ENCODE results near the gene AFF3. TPM values are rescaled to one million over a fixed set of nuclear protein-coding genes. Genes with fewer than 3 reads are reported as not detected.

Gene AFF3
- total and polyA plus RNA-seq, 2 of the 8 experiments (the other 6 are each of a cell fraction or from before 2014, with no cell fraction given): 0.27 to 3.0 TPM

DNA sequence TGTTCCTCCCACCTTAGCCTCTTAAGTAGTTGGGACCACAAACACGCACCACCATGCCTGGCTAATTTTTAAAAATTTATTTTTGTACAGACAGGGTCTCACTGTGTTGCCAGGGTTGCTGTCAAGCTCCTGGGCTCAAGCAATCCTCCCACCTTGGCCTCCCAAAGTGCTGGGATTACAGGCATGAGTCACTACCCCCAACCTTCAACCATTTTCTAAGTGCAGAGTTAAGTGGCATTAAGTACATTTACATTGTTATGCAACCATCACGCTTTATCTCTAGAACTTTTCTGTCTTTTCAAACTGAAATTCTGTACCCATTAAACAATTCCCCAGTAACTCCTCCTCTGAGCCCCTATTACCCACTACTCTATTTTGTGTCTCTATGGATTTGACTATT, 45.9 kb upstream of the AFF3 start:
- Histone ChIP-seq H2BK12ac (ENCODE audit: low read depth, low read length) (no peak overlapping the region), H3K27ac (ENCODE audit: low read depth, low read length) (no peak overlapping the region), H3K9ac (replicated peaks in 1 of 4; ENCODE audit: extremely low read depth in 1 of 4, low read depth in 3 of 4, low read length in 3 of 4) (no peak overlapping the region), H2AK5ac (ENCODE audit: low read depth, low read length) (no peak overlapping the region), H3K36me3 (ENCODE audit: control insufficient read depth in 2 of 4, insufficient read depth in 4 of 4, low read length in 3 of 4) (no peaks in the 10 kb centered on the region), H3K79me1 (ENCODE audit: low read depth, low read length) (no peaks in the 10 kb centered on the region), H3K23me2 (ENCODE audit: low read depth, low read length) (no peaks in the 10 kb centered on the region; the same call in 1 of the 2 replicates), H2BK5ac (ENCODE audit: low read depth, low read length) (no peak overlapping the region), H3K79me2 (ENCODE audit: control insufficient read depth in 1 of 2, insufficient read depth in 2 of 2, low read length in 2 of 2) (no peaks in the 10 kb centered on the region), H2BK15ac (ENCODE audit: low read length) (no peak overlapping the region), H3K14ac (ENCODE audit: insufficient read length) (no peak overlapping the region), H3K56ac (replicated peaks; ENCODE audit: insufficient read length, low read depth, low read length) (no peak overlapping the region), H2BK120ac (replicated peaks; ENCODE audit: low read depth, low read length) (no peak overlapping the region), H3K4me2 (ENCODE audit: insufficient read depth in 1 of 2, low read depth in 2 of 2, low read length in 2 of 2) (no peak overlapping the region), H3K4ac (replicated peaks; ENCODE audit: insufficient read length, low read depth, low read length) (no peak overlapping the region), H3K9me3 (ENCODE audit: insufficient read depth in 2 of 2, low read depth in 1 of 2, low read length in 1 of 2) (no peaks in the 10 kb centered on the region), H4K5ac (ENCODE audit: insufficient read length, low read depth, low read length) (no peak overlapping the region), H3K18ac (ENCODE audit: extremely low read depth, low read length) (no peak overlapping the region), H3K4me3 (ENCODE audit: extremely low read depth in 1 of 4, insufficient read depth in 2 of 4, low read depth in 3 of 4, low read length in 4 of 4) (no peak overlapping the region), H4K20me1 (replicated peaks in 1 of 2; ENCODE audit: control insufficient read depth in 1 of 2, insufficient read depth in 2 of 2, low read length in 2 of 2) (peaks cover 0 to 1% of the 10 kb centered on the region in 2 experiments), H3K4me1 (replicated peaks in 1 of 4; ENCODE audit: control insufficient read depth in 3 of 4, insufficient read depth in 4 of 4, low read length in 3 of 4) (peaks cover under 1 to 2% (median 1%) of the 10 kb centered on the region in 4 experiments; a peak in 4 of 7 replicates), H2AFZ (ENCODE audit: low read length) (no peak overlapping the region), H4K8ac (ENCODE audit: extremely low read depth, insufficient read depth, low read length) (no peak overlapping the region), H3K27me3 (replicated peaks in 1 of 4; ENCODE audit: control insufficient read depth in 3 of 4, extremely low read depth in 1 of 4, insufficient read depth in 3 of 4, low read length in 3 of 4) (peaks cover 12 to 36% (median 25%) of the 10 kb centered on the region in 4 experiments), H4K91ac (replicated peaks; ENCODE audit: insufficient read length, low read length) (no peak overlapping the region), H2BK20ac (ENCODE audit: low read length) (no peak overlapping the region), H3K23ac (ENCODE audit: insufficient read length) (no peak overlapping the region)
- 86% methylated on average over 2 of the region's 2 CpGs; no CpG with 5 or more reads in 1 of the 2 experiments for WGBS, 2 experiments (ENCODE audit: extremely low coverage in 1 of 2, insufficient coverage in 1 of 2, insufficient read length in 1 of 2, insufficient replicate concordance in 2 of 2, low coverage in 1 of 2, low lambda C conversion rate in 2 of 2, missing lambda C conversion rate in 1 of 2)
- ChIA-PET CTCF (ENCODE audit: partially characterized antibody) (no interaction called here), POLR2A (ENCODE audit: partially characterized antibody) (no interaction called here)
- FAIRE-seq (no peak), DNase-seq (ENCODE audit: low read depth in 1 of 2, low spot score in 2 of 2) (no peak)
- TF ChIP-seq JUND (IDR thresholded peaks at IDR 0.05; ENCODE audit: low read length): no peak
- TF ChIP-seq YY1 (IDR thresholded peaks at IDR 0.05; ENCODE audit: low read depth, low read length): no peak
- no peak for TF ChIP-seq CHD1 (IDR thresholded peaks at IDR 0.05; ENCODE audit: low read depth, low read length)
- no peak for TF ChIP-seq NANOG (IDR thresholded peaks at IDR 0.05; ENCODE audit: insufficient read depth, low read depth, low read length, poor library complexity, severe bottlenecking)
- no peak for TF ChIP-seq GTF2F1 (IDR thresholded peaks at IDR 0.05; ENCODE audit: borderline replicate concordance, low read depth, low read length)
- TF ChIP-seq SIRT6 (IDR thresholded peaks at IDR 0.05; ENCODE audit: low read length): no peak
- TF ChIP-seq TBP (IDR thresholded peaks at IDR 0.05; ENCODE audit: low read depth, low read length): no peak
- no peak for TF ChIP-seq SP1 (IDR thresholded peaks at IDR 0.05; ENCODE audit: low read depth, low read length)
- TF ChIP-seq SP4 (IDR thresholded peaks at IDR 0.05; ENCODE audit: low read length): no peak
